ENCODE results near the gene CABP4.

Gene CABP4

DNA sequence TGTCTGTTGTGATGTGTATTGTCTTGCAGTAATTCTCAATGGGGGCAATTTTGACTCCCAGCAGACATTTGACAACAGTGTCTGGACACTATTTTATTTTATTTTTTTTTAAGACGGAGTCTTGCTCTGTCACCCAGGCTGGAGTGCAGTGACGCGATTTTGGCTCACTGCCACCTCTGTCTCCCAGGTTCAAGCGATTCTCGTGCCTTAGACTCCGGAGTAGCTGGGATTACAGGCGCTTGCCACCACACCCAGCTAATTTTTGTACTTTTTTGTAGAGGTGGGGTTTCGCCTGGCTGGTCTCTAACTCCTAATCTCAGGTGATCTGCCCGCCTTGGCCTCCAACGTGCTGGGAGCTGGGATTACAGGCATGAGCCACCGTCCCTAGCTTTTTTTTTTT is 25.4 kb upstream of the CABP4 start:
- no peak overlapping the region for H3K27ac ChIP-seq
- H3K79me2 ChIP-seq (ENCODE audit: insufficient read depth, low read depth) = peaks cover 19% of the 10 kb centered on the region
- no peak overlapping the region for H2AFZ ChIP-seq (ENCODE audit: low read depth)
- H3K4me2 ChIP-seq = no peak overlapping the region; the same call in 1 of the 2 replicates
- peaks cover 8% of the 10 kb centered on the region for H3K4me1 ChIP-seq (ENCODE audit: low read depth, poor library complexity, severe bottlenecking)
- TF ChIP-seq, protein P1, sequence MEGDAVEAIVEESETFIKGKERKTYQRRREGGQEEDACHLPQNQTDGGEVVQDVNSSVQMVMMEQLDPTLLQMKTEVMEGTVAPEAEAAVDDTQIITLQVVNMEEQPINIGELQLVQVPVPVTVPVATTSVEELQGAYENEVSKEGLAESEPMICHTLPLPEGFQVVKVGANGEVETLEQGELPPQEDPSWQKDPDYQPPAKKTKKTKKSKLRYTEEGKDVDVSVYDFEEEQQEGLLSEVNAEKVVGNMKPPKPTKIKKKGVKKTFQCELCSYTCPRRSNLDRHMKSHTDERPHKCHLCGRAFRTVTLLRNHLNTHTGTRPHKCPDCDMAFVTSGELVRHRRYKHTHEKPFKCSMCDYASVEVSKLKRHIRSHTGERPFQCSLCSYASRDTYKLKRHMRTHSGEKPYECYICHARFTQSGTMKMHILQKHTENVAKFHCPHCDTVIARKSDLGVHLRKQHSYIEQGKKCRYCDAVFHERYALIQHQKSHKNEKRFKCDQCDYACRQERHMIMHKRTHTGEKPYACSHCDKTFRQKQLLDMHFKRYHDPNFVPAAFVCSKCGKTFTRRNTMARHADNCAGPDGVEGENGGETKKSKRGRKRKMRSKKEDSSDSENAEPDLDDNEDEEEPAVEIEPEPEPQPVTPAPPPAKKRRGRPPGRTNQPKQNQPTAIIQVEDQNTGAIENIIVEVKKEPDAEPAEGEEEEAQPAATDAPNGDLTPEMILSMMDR (conservative IDR thresholded peaks at IDR 0.05; ENCODE audit: low read depth, low read length) = no peak
- H3K27me3 ChIP-seq (ENCODE audit: insufficient read depth, low read depth) = no peaks in the 10 kb centered on the region
- no peak overlapping the region for H3K4me3 ChIP-seq (IDR thresholded peaks at IDR 0.05; ENCODE audit: insufficient read depth, low read depth, low read length)
- no peaks in the 10 kb centered on the region for H4K20me1 ChIP-seq (ENCODE audit: insufficient read depth)
- no peaks in the 10 kb centered on the region for H3K36me3 ChIP-seq (ENCODE audit: insufficient read depth)
- H3K9ac ChIP-seq = no peak overlapping the region

DNA sequence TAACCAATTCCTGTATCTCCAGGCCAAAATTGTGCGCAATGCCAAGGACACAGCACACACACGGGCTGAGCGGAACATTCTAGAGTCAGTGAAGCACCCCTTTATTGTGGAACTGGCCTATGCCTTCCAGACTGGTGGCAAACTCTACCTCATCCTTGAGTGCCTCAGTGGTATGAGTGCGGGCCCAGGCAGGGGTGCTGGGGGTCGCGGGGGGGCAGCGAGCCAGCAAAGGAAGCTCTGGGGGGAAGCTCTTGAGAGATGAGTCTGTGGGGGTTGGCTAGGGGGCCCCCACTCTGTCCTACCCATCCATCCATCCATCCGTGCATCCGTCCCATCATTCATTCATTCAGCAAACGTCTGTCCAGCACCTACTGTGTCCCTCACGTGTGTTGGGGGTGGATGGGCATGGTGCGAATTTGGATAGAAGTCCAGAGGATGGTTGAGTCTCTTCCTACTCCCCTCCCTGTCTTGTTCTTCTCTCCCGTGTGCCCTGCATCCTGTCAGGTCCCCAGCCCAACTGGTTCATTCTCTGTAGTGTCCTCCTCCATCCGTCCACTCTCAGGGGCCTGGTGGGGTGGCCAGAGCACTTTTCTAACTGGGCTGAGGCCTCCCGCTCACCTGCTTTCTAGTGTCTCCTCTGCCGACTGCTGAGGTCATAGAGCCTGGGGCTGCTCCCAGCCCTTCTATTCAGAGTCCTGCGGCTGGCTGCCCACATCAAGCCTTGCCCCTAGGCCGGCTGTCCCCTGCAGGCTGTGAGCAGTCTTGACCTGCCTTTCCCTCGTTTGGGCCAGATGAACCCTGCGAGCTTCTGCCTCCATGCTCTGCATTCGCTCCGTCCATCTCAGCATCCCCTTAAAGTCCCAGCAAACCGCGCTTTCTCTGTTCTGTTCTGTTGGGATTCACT is 23.6 kb upstream of the CABP4 start:
- TF ChIP-seq, protein P1 (conservative IDR thresholded peaks at IDR 0.05; ENCODE audit: low read depth, low read length) = no peak

GRCh38 chr11:67432655-67433349 is 22.4 kb upstream of the CABP4 start:
- H4K20me1 ChIP-seq (ENCODE audit: insufficient read depth) = no peaks in the 10 kb centered on the region
- no peak overlapping the region for H3K4me2 ChIP-seq
- peaks cover 8% of the 10 kb centered on the region for H3K4me1 ChIP-seq (ENCODE audit: low read depth, poor library complexity, severe bottlenecking)
- H3K27ac ChIP-seq = no peak overlapping the region
- no peaks in the 10 kb centered on the region for H3K27me3 ChIP-seq (ENCODE audit: insufficient read depth, low read depth)
- H3K4me3 ChIP-seq (IDR thresholded peaks at IDR 0.05; ENCODE audit: insufficient read depth, low read depth, low read length) = no peak overlapping the region
- peaks cover 19% of the 10 kb centered on the region for H3K79me2 ChIP-seq (ENCODE audit: insufficient read depth, low read depth)
- TF ChIP-seq, protein P1 (conservative IDR thresholded peaks at IDR 0.05; ENCODE audit: low read depth, low read length) = no peak
- no peak overlapping the region for H3K9ac ChIP-seq
- H2AFZ ChIP-seq (ENCODE audit: low read depth) = no peak overlapping the region
- H3K36me3 ChIP-seq (ENCODE audit: insufficient read depth) = no peaks in the 10 kb centered on the region

More for the DNA sequence above, 23.6 kb upstream of the CABP4 start:
- no peak overlapping the region for H2AFZ ChIP-seq (ENCODE audit: low read depth)
- H3K36me3 ChIP-seq (ENCODE audit: insufficient read depth) = no peaks in the 10 kb centered on the region
- no peak overlapping the region for H3K4me3 ChIP-seq (IDR thresholded peaks at IDR 0.05; ENCODE audit: insufficient read depth, low read depth, low read length)
- peaks cover 19% of the 10 kb centered on the region for H3K79me2 ChIP-seq (ENCODE audit: insufficient read depth, low read depth)
- peaks cover 8% of the 10 kb centered on the region for H3K4me1 ChIP-seq (ENCODE audit: low read depth, poor library complexity, severe bottlenecking)
- no peak overlapping the region for H3K4me2 ChIP-seq
- no peaks in the 10 kb centered on the region for H3K27me3 ChIP-seq (ENCODE audit: insufficient read depth, low read depth)
- no peak overlapping the region for H3K27ac ChIP-seq
- no peak overlapping the region for H3K9ac ChIP-seq
- H4K20me1 ChIP-seq (ENCODE audit: insufficient read depth) = no peaks in the 10 kb centered on the region

DNA sequence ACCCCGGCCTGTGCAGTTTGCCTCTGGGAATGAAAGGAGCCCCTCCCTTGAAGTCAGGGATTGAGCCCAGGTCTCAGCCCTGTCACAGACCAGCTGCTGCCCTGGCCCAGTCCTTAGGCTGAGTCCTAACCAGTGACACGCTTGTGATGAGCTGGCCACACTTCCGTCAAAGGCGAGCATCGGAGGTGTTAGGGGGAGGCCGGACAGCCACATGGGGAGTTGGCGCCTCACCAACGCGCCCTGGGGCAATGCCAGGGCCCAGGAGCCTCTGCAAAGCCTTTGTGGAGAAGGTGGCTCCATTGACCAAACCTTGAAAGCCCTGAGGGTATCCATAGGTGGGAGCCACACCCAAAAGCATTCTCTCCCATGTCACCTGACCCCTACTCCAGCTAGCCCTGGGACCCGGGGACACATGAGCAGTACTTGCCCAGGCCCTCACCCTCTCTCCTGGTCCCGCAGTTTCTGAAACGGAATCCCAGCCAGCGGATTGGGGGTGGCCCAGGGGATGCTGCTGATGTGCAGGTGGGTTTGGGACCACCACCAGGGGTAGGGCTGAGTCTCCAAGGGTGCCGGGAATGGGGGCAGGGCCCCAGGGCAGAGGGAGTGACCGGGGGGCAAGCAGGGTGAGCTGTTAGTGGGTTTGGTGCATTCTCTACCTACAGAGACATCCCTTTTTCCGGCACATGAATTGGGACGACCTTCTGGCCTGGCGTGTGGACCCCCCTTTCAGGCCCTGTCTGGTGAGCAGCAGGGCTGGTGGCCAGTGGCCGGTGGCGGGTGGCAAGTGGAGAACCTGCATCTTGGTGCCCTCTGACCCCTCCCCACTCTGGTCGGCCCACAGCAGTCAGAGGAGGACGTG is 21.4 kb upstream of the CABP4 start:
- TF ChIP-seq, protein P1 (conservative IDR thresholded peaks at IDR 0.05; ENCODE audit: low read depth, low read length) = no peak
- peaks cover 16% of the 10 kb centered on the region for H3K79me2 ChIP-seq (ENCODE audit: insufficient read depth, low read depth)
- no peaks in the 10 kb centered on the region for H3K36me3 ChIP-seq (ENCODE audit: insufficient read depth)
- H3K27ac ChIP-seq = no peak overlapping the region
- no peaks in the 10 kb centered on the region for H3K27me3 ChIP-seq (ENCODE audit: insufficient read depth, low read depth)
- H3K4me2 ChIP-seq = no peak overlapping the region
- H3K4me1 ChIP-seq (ENCODE audit: low read depth, poor library complexity, severe bottlenecking) = peaks cover 8% of the 10 kb centered on the region
- H2AFZ ChIP-seq (ENCODE audit: low read depth) = no peak overlapping the region
- no peaks in the 10 kb centered on the region for H4K20me1 ChIP-seq (ENCODE audit: insufficient read depth)
- no peak overlapping the region for H3K4me3 ChIP-seq (IDR thresholded peaks at IDR 0.05; ENCODE audit: insufficient read depth, low read depth, low read length)
- H3K9ac ChIP-seq = no peak overlapping the region

All from KMS-11 (cell line).